ENCODE measurements around the gene GAN. TPM values are rescaled to one million over a fixed set of nuclear protein-coding genes. Genes with fewer than 3 reads are reported as not detected.
"Not testable (repeated sequence)": the region's sequence is repeated elsewhere in the genome, so short reads cannot be mapped to it uniquely, and the experiment has no call there.

The GAN gene
- total and polyA plus RNA-seq, 2 donors (not counting 1 experiment from before 2014, with no cell fraction given): 0.79 to 6.9 TPM

GRCh38 chr16:81337097-81337496, 22.3 kb downstream of the GAN start:
- Mint-ChIP-seq H3K4me1 (no peaks in the 10 kb centered on the region), H3K4me3 (no peak overlapping the region), H3K27me3 (no peaks in the 10 kb centered on the region), H3K9me3 (ENCODE audit: insufficient read depth) (no peaks in the 10 kb centered on the region), H3K27ac (no peak overlapping the region)
- H3K79me2 ChIP-seq (ENCODE audit: control insufficient read depth, insufficient read depth, low read length): no peaks in the 10 kb centered on the region
- ChIA-PET CTCF (no interaction called here), POLR2A (no interaction called here)
- DNase-seq: no peak
- WGBS (ENCODE audit: insufficient coverage): 100% methylated on average over 2 of the region's 5 CpGs
- no peak overlapping the region for H3K27ac ChIP-seq (ENCODE audit: low read length in 2 of 2)
- no peak for ATAC-seq (ENCODE audit: low read depth)
- H3K27me3 ChIP-seq (replicated peaks in 1 of 4; ENCODE audit: control extremely low read depth in 1 of 4, control insufficient read depth in 3 of 4, insufficient read depth in 4 of 4, low read length in 3 of 4): no peaks in the 10 kb centered on the region
- H3K4me3 ChIP-seq (ENCODE audit: control extremely low read depth in 1 of 5, extremely low read depth in 1 of 5, insufficient read depth in 1 of 5, low read depth in 2 of 5, low read length in 4 of 5): no peak overlapping the region
- H3K4me1 ChIP-seq (ENCODE audit: control insufficient read depth in 2 of 2, insufficient read depth in 2 of 2, low read length in 2 of 2): no peaks in the 10 kb centered on the region
- H3K4me2 ChIP-seq (replicated peaks; ENCODE audit: low read depth, low read length, poor library complexity, severe bottlenecking): no peak overlapping the region
- no peak for TF ChIP-seq CTCF (IDR thresholded peaks at IDR 0.05)
- TF ChIP-seq EZH2 (IDR thresholded peaks at IDR 0.05; ENCODE audit: borderline replicate concordance, insufficient read depth, low read depth, low read length, poor library complexity, severe bottlenecking): no peak
- H2AFZ ChIP-seq (ENCODE audit: insufficient read depth, low read depth, low read length, poor library complexity, severe bottlenecking): no peak overlapping the region
- no peak overlapping the region for H3K9ac ChIP-seq (ENCODE audit: low read length)
- no peaks in the 10 kb centered on the region for H3K36me3 ChIP-seq (replicated peaks in 1 of 2; ENCODE audit: control extremely low read depth in 1 of 2, control insufficient read depth in 1 of 2, extremely low read depth in 1 of 2, insufficient read depth in 2 of 2, low read length in 1 of 2)
- intact Hi-C loops (cut with micrococcal nuclease): no loop called here
- H3K9me3 ChIP-seq (ENCODE audit: control extremely low read depth in 1 of 3, control insufficient read depth in 2 of 3, insufficient read depth in 1 of 3, low read length in 2 of 3): no peaks in the 10 kb centered on the region
- peaks cover 5% of the 10 kb centered on the region for H4K20me1 ChIP-seq (ENCODE audit: control insufficient read depth, insufficient read depth, low read length, poor library complexity, severe bottlenecking)

- H3K27ac Mint-ChIP-seq; H3K9ac ChIP-seq (ENCODE audit: low read length); H3K27ac ChIP-seq (ENCODE audit: low read length in 2 of 2); H3K79me2 ChIP-seq (ENCODE audit: control insufficient read depth, insufficient read depth, low read length); H3K4me1 Mint-ChIP-seq; H3K4me2 ChIP-seq (replicated peaks; ENCODE audit: low read depth, low read length, poor library complexity, severe bottlenecking); DNase-seq; H3K4me3 ChIP-seq (ENCODE audit: control extremely low read depth in 1 of 5, extremely low read depth in 1 of 5, insufficient read depth in 1 of 5, low read depth in 2 of 5, low read length in 4 of 5); intact Hi-C loops (cut with micrococcal nuclease); H4K20me1 ChIP-seq (ENCODE audit: control insufficient read depth, insufficient read depth, low read length, poor library complexity, severe bottlenecking); H3K36me3 ChIP-seq (replicated peaks in 1 of 2; ENCODE audit: control extremely low read depth in 1 of 2, control insufficient read depth in 1 of 2, extremely low read depth in 1 of 2, insufficient read depth in 2 of 2, low read length in 1 of 2); ATAC-seq (ENCODE audit: low read depth); H3K27me3 ChIP-seq (replicated peaks in 1 of 4; ENCODE audit: control extremely low read depth in 1 of 4, control insufficient read depth in 3 of 4, insufficient read depth in 4 of 4, low read length in 3 of 4); H3K4me3 Mint-ChIP-seq; H3K4me1 ChIP-seq (ENCODE audit: control insufficient read depth in 2 of 2, insufficient read depth in 2 of 2, low read length in 2 of 2); POLR2A ChIA-PET; H3K27me3 Mint-ChIP-seq; CTCF ChIA-PET; H2AFZ ChIP-seq (ENCODE audit: insufficient read depth, low read depth, low read length, poor library complexity, severe bottlenecking): not testable (repeated sequence)
- peaks cover 11% of the 10 kb centered on the region for H3K9me3 Mint-ChIP-seq (ENCODE audit: insufficient read depth)
- H3K9me3 ChIP-seq (ENCODE audit: control extremely low read depth in 1 of 3, control insufficient read depth in 2 of 3, insufficient read depth in 1 of 3, low read length in 2 of 3): peaks cover 7 to 26% (median 18%) of the 10 kb centered on the region in 3 donors
- no CpG with 5 or more reads among the region's 3 CpGs for WGBS (ENCODE audit: insufficient coverage)
Observed at GRCh38 chr16:81345172-81345571, 30.4 kb downstream of the GAN start.
